ENCODE data around the gene CLEC19A.

Gene CLEC19A

GRCh38 chr16:19274165-19274797 lies 11.2 kb upstream of the CLEC19A start:
- Histone ChIP-seq H3K27ac (ENCODE audit: low read depth, low read length) (no peak overlapping the region), H3K27me3 (ENCODE audit: insufficient read depth, low read length) (no peaks in the 10 kb centered on the region), H4K12ac (ENCODE audit: low read depth, low read length) (no peak overlapping the region), H4K91ac (ENCODE audit: low read depth, low read length) (no peak overlapping the region), H3K4me1 (ENCODE audit: control insufficient read depth in 1 of 2, insufficient read depth in 2 of 2, low read length in 2 of 2) (no peaks in the 10 kb centered on the region), H3K9ac (ENCODE audit: low read length) (no peak overlapping the region), H2BK12ac (ENCODE audit: low read length) (no peak overlapping the region), H3K36me3 (ENCODE audit: control insufficient read depth in 1 of 2, insufficient read depth in 2 of 2, low read length in 2 of 2) (no peaks in the 10 kb centered on the region), H2BK120ac (ENCODE audit: insufficient read depth, low read length, poor library complexity) (no peak overlapping the region), H4K8ac (ENCODE audit: low read depth, low read length) (no peak overlapping the region), H3K18ac (ENCODE audit: low read length) (no peak overlapping the region), H3K23ac (ENCODE audit: low read length) (no peak overlapping the region), H3K4me2 (ENCODE audit: low read length) (no peak overlapping the region), H2AK5ac (ENCODE audit: low read length) (no peak overlapping the region), H3K4me3 (ENCODE audit: low read depth, low read length) (no peak overlapping the region), H3K14ac (ENCODE audit: low read length) (no peak overlapping the region), H3K79me2 (ENCODE audit: control insufficient read depth, insufficient read depth, low read length, poor library complexity) (no peaks in the 10 kb centered on the region), H3K4ac (ENCODE audit: low read depth, low read length) (no peak overlapping the region), H3K9me3 (ENCODE audit: insufficient read depth, low read depth, low read length) (no peaks in the 10 kb centered on the region), H2AFZ (ENCODE audit: insufficient read depth, low read length, poor library complexity) (no peak overlapping the region), H2BK5ac (ENCODE audit: low read depth, low read length, poor library complexity) (no peak overlapping the region), H3K79me1 (ENCODE audit: low read length) (no peaks in the 10 kb centered on the region)
- WGBS (ENCODE audit: extremely low coverage, insufficient coverage, insufficient read length) = no CpG with 5 or more reads among the region's 1 CpG
- no peak for DNase-seq

GRCh38 chr16:19278403-19278802 lies 7.1 kb upstream of the CLEC19A start:
- H2BK120ac ChIP-seq (ENCODE audit: insufficient read depth, low read length, poor library complexity) = no peak overlapping the region
- no peak overlapping the region for H4K91ac ChIP-seq (ENCODE audit: low read depth, low read length)
- no peak overlapping the region for H2BK12ac ChIP-seq (ENCODE audit: low read length)
- no peaks in the 10 kb centered on the region for H3K79me2 ChIP-seq (ENCODE audit: control insufficient read depth, insufficient read depth, low read length, poor library complexity)
- no peak for DNase-seq
- H3K18ac ChIP-seq (ENCODE audit: low read length) = no peak overlapping the region
- H3K9me3 ChIP-seq (ENCODE audit: insufficient read depth, low read depth, low read length) = no peaks in the 10 kb centered on the region
- H3K9ac ChIP-seq (ENCODE audit: low read length) = no peak overlapping the region
- H3K4me3 ChIP-seq (ENCODE audit: low read depth, low read length) = no peak overlapping the region
- H4K12ac ChIP-seq (ENCODE audit: low read depth, low read length) = no peak overlapping the region
- no peak overlapping the region for H3K23ac ChIP-seq (ENCODE audit: low read length)
- WGBS (ENCODE audit: extremely low coverage, insufficient coverage, insufficient read length) = no CpG with 5 or more reads among the region's 2 CpGs
- H2AK5ac ChIP-seq (ENCODE audit: low read length) = no peak overlapping the region
- no peak overlapping the region for H3K4ac ChIP-seq (ENCODE audit: low read depth, low read length)
- H4K8ac ChIP-seq (ENCODE audit: low read depth, low read length) = no peak overlapping the region
- no peak overlapping the region for H2AFZ ChIP-seq (ENCODE audit: insufficient read depth, low read length, poor library complexity)
- no peaks in the 10 kb centered on the region for H3K4me1 ChIP-seq (ENCODE audit: control insufficient read depth in 1 of 2, insufficient read depth in 2 of 2, low read length in 2 of 2)
- H2BK5ac ChIP-seq (ENCODE audit: low read depth, low read length, poor library complexity) = no peak overlapping the region
- no peak overlapping the region for H3K27ac ChIP-seq (ENCODE audit: low read depth, low read length)
- H3K4me2 ChIP-seq (ENCODE audit: low read length) = no peak overlapping the region
- no peaks in the 10 kb centered on the region for H3K79me1 ChIP-seq (ENCODE audit: low read length)
- no peaks in the 10 kb centered on the region for H3K36me3 ChIP-seq (ENCODE audit: control insufficient read depth in 1 of 2, insufficient read depth in 2 of 2, low read length in 2 of 2)
- no peaks in the 10 kb centered on the region for H3K27me3 ChIP-seq (ENCODE audit: insufficient read depth, low read length)
- H3K14ac ChIP-seq (ENCODE audit: low read length) = no peak overlapping the region

GRCh38 chr16:19281246-19281645 lies 4.3 kb upstream of the CLEC19A start:
- H2BK5ac ChIP-seq (ENCODE audit: low read depth, low read length, poor library complexity) = no peak overlapping the region
- no peaks in the 10 kb centered on the region for H3K27me3 ChIP-seq (ENCODE audit: insufficient read depth, low read length)
- no peak overlapping the region for H4K12ac ChIP-seq (ENCODE audit: low read depth, low read length)
- no peak overlapping the region for H3K9ac ChIP-seq (ENCODE audit: low read length)
- no peak overlapping the region for H3K4ac ChIP-seq (ENCODE audit: low read depth, low read length)
- no peak overlapping the region for H3K18ac ChIP-seq (ENCODE audit: low read length)
- DNase-seq = no peak
- no peaks in the 10 kb centered on the region for H3K4me1 ChIP-seq (ENCODE audit: control insufficient read depth in 1 of 2, insufficient read depth in 2 of 2, low read length in 2 of 2)
- H3K27ac ChIP-seq (ENCODE audit: low read depth, low read length) = no peak overlapping the region
- no peak overlapping the region for H4K91ac ChIP-seq (ENCODE audit: low read depth, low read length)
- H3K36me3 ChIP-seq (ENCODE audit: control insufficient read depth in 1 of 2, insufficient read depth in 2 of 2, low read length in 2 of 2) = no peaks in the 10 kb centered on the region
- H2AFZ ChIP-seq (ENCODE audit: insufficient read depth, low read length, poor library complexity) = no peak overlapping the region
- H3K79me1 ChIP-seq (ENCODE audit: low read length) = no peaks in the 10 kb centered on the region
- no peak overlapping the region for H3K23ac ChIP-seq (ENCODE audit: low read length)
- H4K8ac ChIP-seq (ENCODE audit: low read depth, low read length) = no peak overlapping the region
- no peaks in the 10 kb centered on the region for H3K79me2 ChIP-seq (ENCODE audit: control insufficient read depth, insufficient read depth, low read length, poor library complexity)
- no peaks in the 10 kb centered on the region for H3K9me3 ChIP-seq (ENCODE audit: insufficient read depth, low read depth, low read length)
- H2AK5ac ChIP-seq (ENCODE audit: low read length) = no peak overlapping the region
- no CpG with 5 or more reads among the region's 2 CpGs for WGBS (ENCODE audit: extremely low coverage, insufficient coverage, insufficient read length)
- H3K4me3 ChIP-seq (ENCODE audit: low read depth, low read length) = no peak overlapping the region
- no peak overlapping the region for H3K4me2 ChIP-seq (ENCODE audit: low read length)
- no peak overlapping the region for H2BK120ac ChIP-seq (ENCODE audit: insufficient read depth, low read length, poor library complexity)
- H2BK12ac ChIP-seq (ENCODE audit: low read length) = no peak overlapping the region
- no peak overlapping the region for H3K14ac ChIP-seq (ENCODE audit: low read length)

GRCh38 chr16:19282101-19282500 lies 3.4 kb upstream of the CLEC19A start:
- Histone ChIP-seq H3K27me3 (ENCODE audit: insufficient read depth, low read length) (no peaks in the 10 kb centered on the region), H3K4me2 (ENCODE audit: low read length) (no peak overlapping the region), H3K4ac (ENCODE audit: low read depth, low read length) (no peak overlapping the region), H2BK5ac (ENCODE audit: low read depth, low read length, poor library complexity) (no peak overlapping the region), H2BK12ac (ENCODE audit: low read length) (no peak overlapping the region), H3K79me1 (ENCODE audit: low read length) (no peaks in the 10 kb centered on the region), H3K23ac (ENCODE audit: low read length) (no peak overlapping the region), H4K12ac (ENCODE audit: low read depth, low read length) (no peak overlapping the region), H2BK120ac (ENCODE audit: insufficient read depth, low read length, poor library complexity) (no peak overlapping the region), H4K91ac (ENCODE audit: low read depth, low read length) (no peak overlapping the region), H3K14ac (ENCODE audit: low read length) (no peak overlapping the region), H3K18ac (ENCODE audit: low read length) (no peak overlapping the region), H3K27ac (ENCODE audit: low read depth, low read length) (no peak overlapping the region), H3K9ac (ENCODE audit: low read length) (no peak overlapping the region), H3K9me3 (ENCODE audit: insufficient read depth, low read depth, low read length) (no peaks in the 10 kb centered on the region), H3K4me1 (ENCODE audit: control insufficient read depth in 1 of 2, insufficient read depth in 2 of 2, low read length in 2 of 2) (no peaks in the 10 kb centered on the region), H4K8ac (ENCODE audit: low read depth, low read length) (no peak overlapping the region), H2AK5ac (ENCODE audit: low read length) (no peak overlapping the region), H3K4me3 (ENCODE audit: low read depth, low read length) (no peak overlapping the region), H2AFZ (ENCODE audit: insufficient read depth, low read length, poor library complexity) (no peak overlapping the region), H3K79me2 (ENCODE audit: control insufficient read depth, insufficient read depth, low read length, poor library complexity) (no peaks in the 10 kb centered on the region), H3K36me3 (ENCODE audit: control insufficient read depth in 1 of 2, insufficient read depth in 2 of 2, low read length in 2 of 2) (no peaks in the 10 kb centered on the region)
- no CpG with 5 or more reads among the region's 3 CpGs for WGBS (ENCODE audit: extremely low coverage, insufficient coverage, insufficient read length)
- no peak for DNase-seq
